Trophoblast cell (in vitro differentiated cells and primary cell): Measurements from ENCODE around the gene CSMD2.
A peak's percentile ranks its signal among the peaks of the same experiment; 100 is the strongest.

Experiments used
- DNase-seq, 2 donors: peaks; one replicate each; pipeline ENCODE4 v3.0.0-alpha.2; 2016
- H2AFZ ChIP-seq: 2 replicates; pipeline ENCODE4 v1.6.1; 2013; ENCODE audit warnings: low read length, moderate library complexity, mild to moderate bottlenecking; ENCODE audit not compliant: insufficient read depth, poor library complexity
- H2AK5ac ChIP-seq: 2 replicates; pipeline ENCODE4 v1.6.1; 2013; ENCODE audit warnings: mild to moderate bottlenecking, low read length
- H2BK120ac ChIP-seq: 2 replicates; pipeline ENCODE4 v1.6.1; 2013; ENCODE audit warnings: low read length, mild to moderate bottlenecking, moderate library complexity; ENCODE audit not compliant: insufficient read depth, poor library complexity
- H2BK12ac ChIP-seq: 2 replicates; pipeline ENCODE4 v1.6.1; 2013; ENCODE audit warnings: mild to moderate bottlenecking, low read length, moderate library complexity
- H2BK5ac ChIP-seq: 2 replicates; pipeline ENCODE4 v1.6.1; 2013; ENCODE audit warnings: low read length, low read depth, moderate library complexity, mild to moderate bottlenecking; ENCODE audit not compliant: poor library complexity
- H3K14ac ChIP-seq: 2 replicates; pipeline ENCODE4 v1.6.1; 2013; ENCODE audit warnings: mild to moderate bottlenecking, low read length
- H3K18ac ChIP-seq: 2 replicates; pipeline ENCODE4 v1.6.1; 2013; ENCODE audit warnings: mild to moderate bottlenecking, low read length
- H3K23ac ChIP-seq: 2 replicates; pipeline ENCODE4 v1.6.1; 2013; ENCODE audit warnings: low read length
- H3K27ac ChIP-seq: 2 replicates; pipeline ENCODE4 v1.5.1; 2013; ENCODE audit warnings: low read depth, mild to moderate bottlenecking, inconsistent platforms, low read length, moderate library complexity
- H3K27me3 ChIP-seq: 2 replicates; pipeline ENCODE4 v1.6.1; 2013; ENCODE audit warnings: inconsistent platforms, mild to moderate bottlenecking, low read length, moderate library complexity; ENCODE audit not compliant: insufficient read depth
- H3K36me3 ChIP-seq, 2 experiments: 1 replicate in 1 of 2; 2 replicates in 1 of 2; pipeline ENCODE4 v1.6.1; 2013; ENCODE audit warnings: low read length in 2 of 2, mild to moderate bottlenecking in 2 of 2, moderate library complexity in 1 of 2; ENCODE audit not compliant: insufficient read depth in 2 of 2, control insufficient read depth in 1 of 2
- H3K4ac ChIP-seq: 2 replicates; pipeline ENCODE4 v1.6.1; 2013; ENCODE audit warnings: low read depth, mild to moderate bottlenecking, low read length, moderate library complexity
- H3K4me1 ChIP-seq, 2 experiments: 1 replicate in 1 of 2; 2 replicates in 1 of 2; pipeline ENCODE4 v1.6.1; 2013; ENCODE audit warnings: low read length in 2 of 2, mild to moderate bottlenecking in 2 of 2, moderate library complexity in 1 of 2; ENCODE audit not compliant: insufficient read depth in 2 of 2, control insufficient read depth in 1 of 2
- H3K4me2 ChIP-seq: 2 replicates; pipeline ENCODE4 v1.6.1; 2013; ENCODE audit warnings: inconsistent platforms, mild to moderate bottlenecking, low read length, moderate library complexity
- H3K4me3 ChIP-seq: 2 replicates; pipeline ENCODE4 v1.5.1; 2013; ENCODE audit warnings: mild to moderate bottlenecking, low read depth, low read length, inconsistent platforms
- H3K79me1 ChIP-seq: one replicate; pipeline ENCODE4 v1.6.1; 2013; ENCODE audit warnings: low read length
- H3K79me2 ChIP-seq: 2 replicates; pipeline ENCODE4 v1.6.1; 2013; ENCODE audit warnings: low read length, mild to moderate bottlenecking; ENCODE audit not compliant: control insufficient read depth, insufficient read depth, poor library complexity
- H3K9ac ChIP-seq: 2 replicates; pipeline ENCODE4 v1.6.1; 2013; ENCODE audit warnings: mild to moderate bottlenecking, low read length
- H3K9me3 ChIP-seq: 2 replicates; pipeline ENCODE4 v1.6.1; 2013; ENCODE audit warnings: low read depth, mild to moderate bottlenecking, control low read depth, inconsistent platforms, low read length; ENCODE audit not compliant: insufficient read depth
- H4K12ac ChIP-seq: 2 replicates; pipeline ENCODE4 v1.6.1; 2013; ENCODE audit warnings: low read depth, mild to moderate bottlenecking, low read length, moderate library complexity
- H4K8ac ChIP-seq: 2 replicates; pipeline ENCODE4 v1.6.1; 2013; ENCODE audit warnings: low read depth, mild to moderate bottlenecking, low read length, moderate library complexity
- H4K91ac ChIP-seq: one replicate; pipeline ENCODE4 v1.6.1; 2013; ENCODE audit warnings: low read depth, mild to moderate bottlenecking, low read length, moderate library complexity
- WGBS: extraction: QIAGEN DNeasy Blood & Tissue Kit; methylation state at CpG from one replicate; pipeline ENCODE4 v1.1.7; 2013; ENCODE audit warnings: missing lambda C conversion rate; ENCODE audit not compliant: insufficient read length, insufficient coverage; ENCODE audit errors: extremely low coverage; 5-methylcytosine and 5-hydroxymethylcytosine counted together

The CSMD2 gene

GRCh38 chr1:33966346-33967141 is 198.5 kb downstream of the CSMD2 start:
- Histone ChIP-seq H3K9ac (no peak overlapping the region), H3K4me3 (no peak overlapping the region), H4K12ac (no peak overlapping the region), H2BK12ac (no peak overlapping the region), H3K9me3 (no peaks in the 10 kb centered on the region), H3K23ac (no peak overlapping the region), H3K4me2 (no peak overlapping the region), H3K79me2 (no peaks in the 10 kb centered on the region), H3K14ac (no peak overlapping the region), H4K91ac (no peak overlapping the region), H3K18ac (no peak overlapping the region), H3K79me1 (no peaks in the 10 kb centered on the region), H2AFZ (no peak overlapping the region), H3K27ac (no peak overlapping the region), H2BK5ac (no peak overlapping the region), H2AK5ac (no peak overlapping the region), H4K8ac (no peak overlapping the region), H3K4me1 (no peaks in the 10 kb centered on the region), H2BK120ac (no peak overlapping the region), H3K4ac (no peak overlapping the region), H3K27me3 (no peaks in the 10 kb centered on the region), H3K36me3 (no peaks in the 10 kb centered on the region)
- peak; percentile 69 for DNase-seq
- WGBS: 100% methylated on average over 1 of the region's 12 CpGs

- WGBS: no CpG with 5 or more reads among the region's 3 CpGs
- Histone ChIP-seq H3K4me2 (no peak overlapping the region), H2AK5ac (no peak overlapping the region), H3K36me3 (no peaks in the 10 kb centered on the region), H4K91ac (no peak overlapping the region), H3K18ac (no peak overlapping the region), H3K9me3 (no peaks in the 10 kb centered on the region), H3K79me2 (no peaks in the 10 kb centered on the region), H2BK120ac (no peak overlapping the region), H2AFZ (no peak overlapping the region), H3K9ac (no peak overlapping the region), H3K27ac (no peak overlapping the region), H2BK5ac (no peak overlapping the region), H3K79me1 (no peaks in the 10 kb centered on the region), H3K27me3 (no peaks in the 10 kb centered on the region), H2BK12ac (no peak overlapping the region), H4K12ac (no peak overlapping the region), H3K4me1 (no peaks in the 10 kb centered on the region), H3K4me3 (no peak overlapping the region), H4K8ac (no peak overlapping the region), H3K14ac (no peak overlapping the region), H3K23ac (no peak overlapping the region), H3K4ac (no peak overlapping the region)
- peak in 1 of 2 donors; percentile 28 for DNase-seq
Measured at GRCh38 chr1:33965086-33965485, 199.9 kb downstream of the CSMD2 start.

GRCh38 chr1:33962061-33962460 is 203.0 kb downstream of the CSMD2 start:
- Histone ChIP-seq H3K27me3 (no peaks in the 10 kb centered on the region), H3K23ac (no peak overlapping the region), H2BK5ac (no peak overlapping the region), H2AK5ac (no peak overlapping the region), H4K12ac (no peak overlapping the region), H4K8ac (no peak overlapping the region), H2AFZ (no peak overlapping the region), H3K9me3 (no peaks in the 10 kb centered on the region), H3K4ac (no peak overlapping the region), H3K4me1 (no peaks in the 10 kb centered on the region), H3K18ac (no peak overlapping the region), H3K9ac (no peak overlapping the region), H3K79me1 (no peaks in the 10 kb centered on the region), H3K79me2 (no peaks in the 10 kb centered on the region), H3K4me2 (no peak overlapping the region), H3K14ac (no peak overlapping the region), H2BK120ac (no peak overlapping the region), H3K4me3 (no peak overlapping the region), H2BK12ac (no peak overlapping the region), H3K36me3 (no peaks in the 10 kb centered on the region), H4K91ac (no peak overlapping the region), H3K27ac (no peak overlapping the region)
- DNase-seq: no peak
- no CpG with 5 or more reads among the region's 4 CpGs for WGBS

GRCh38 chr1:33960188-33960895 is 204.7 kb downstream of the CSMD2 start:
- Histone ChIP-seq H3K27ac (no peak overlapping the region), H4K91ac (no peak overlapping the region), H3K79me1 (no peaks in the 10 kb centered on the region), H2BK5ac (no peak overlapping the region), H3K4ac (no peak overlapping the region), H3K4me3 (no peak overlapping the region), H2BK12ac (no peak overlapping the region), H3K79me2 (no peaks in the 10 kb centered on the region), H3K27me3 (no peaks in the 10 kb centered on the region), H2BK120ac (no peak overlapping the region), H3K4me2 (no peak overlapping the region), H3K14ac (no peak overlapping the region), H4K8ac (no peak overlapping the region), H4K12ac (no peak overlapping the region), H3K4me1 (no peaks in the 10 kb centered on the region), H3K9me3 (no peaks in the 10 kb centered on the region), H2AK5ac (no peak overlapping the region), H3K23ac (no peak overlapping the region), H3K36me3 (no peaks in the 10 kb centered on the region), H3K18ac (no peak overlapping the region), H2AFZ (no peak overlapping the region), H3K9ac (no peak overlapping the region)
- no peak for DNase-seq
- WGBS: no CpG with 5 or more reads among the region's 9 CpGs
